Medulla oblongata (tissue), 1 donor: ENCODE data around the gene GLB1L3.
"Not testable (repeated sequence)": the region's sequence is repeated elsewhere in the genome, so short reads cannot be mapped to it uniquely, and the experiment has no call there.

Experiments used
- DNase-seq: peaks from one replicate; pipeline ENCODE4 v3.0.0-alpha.2; 2015; ENCODE audit errors: extremely low spot score

Gene GLB1L3

DNA sequence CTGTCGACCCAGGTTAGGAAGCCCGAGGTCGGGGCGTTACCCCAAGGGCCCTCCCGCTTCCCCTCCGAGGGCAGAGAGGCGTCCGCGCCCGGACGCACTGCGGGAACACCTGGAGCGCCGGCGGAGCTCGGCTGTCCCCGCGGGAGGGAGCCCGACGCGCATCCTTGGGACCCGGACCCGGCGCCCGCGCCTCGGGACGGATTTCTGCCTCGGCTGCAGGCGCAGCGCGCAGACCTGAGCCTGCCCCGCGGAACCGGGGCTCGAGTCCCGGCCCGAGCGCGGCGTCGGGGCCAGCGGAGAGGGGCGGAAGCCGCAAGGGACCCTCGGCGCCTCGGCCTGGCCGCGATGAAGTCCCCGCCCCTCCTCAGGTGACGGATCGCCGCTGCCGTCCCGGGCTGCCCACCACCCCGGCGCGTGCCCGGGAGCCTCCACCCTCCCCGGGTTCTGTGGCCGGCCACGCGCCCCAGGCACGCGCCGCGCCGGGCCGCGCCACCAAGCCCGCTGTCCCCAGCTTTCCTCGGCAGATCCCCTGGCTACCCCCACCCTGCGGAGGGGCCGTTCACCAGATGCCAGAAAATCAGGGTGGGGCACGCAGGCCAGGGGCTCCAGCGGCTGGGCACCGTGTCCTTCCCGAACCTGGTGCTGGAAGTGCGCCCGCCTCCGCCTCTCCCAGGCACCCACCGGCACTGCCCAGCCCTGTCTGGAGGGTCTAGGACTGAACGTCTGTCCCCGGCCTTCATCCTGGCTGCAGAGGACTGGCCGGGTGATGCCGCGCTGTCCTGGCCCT lies 410 bp downstream of the GLB1L3 start:
- no peak for DNase-seq

DNA sequence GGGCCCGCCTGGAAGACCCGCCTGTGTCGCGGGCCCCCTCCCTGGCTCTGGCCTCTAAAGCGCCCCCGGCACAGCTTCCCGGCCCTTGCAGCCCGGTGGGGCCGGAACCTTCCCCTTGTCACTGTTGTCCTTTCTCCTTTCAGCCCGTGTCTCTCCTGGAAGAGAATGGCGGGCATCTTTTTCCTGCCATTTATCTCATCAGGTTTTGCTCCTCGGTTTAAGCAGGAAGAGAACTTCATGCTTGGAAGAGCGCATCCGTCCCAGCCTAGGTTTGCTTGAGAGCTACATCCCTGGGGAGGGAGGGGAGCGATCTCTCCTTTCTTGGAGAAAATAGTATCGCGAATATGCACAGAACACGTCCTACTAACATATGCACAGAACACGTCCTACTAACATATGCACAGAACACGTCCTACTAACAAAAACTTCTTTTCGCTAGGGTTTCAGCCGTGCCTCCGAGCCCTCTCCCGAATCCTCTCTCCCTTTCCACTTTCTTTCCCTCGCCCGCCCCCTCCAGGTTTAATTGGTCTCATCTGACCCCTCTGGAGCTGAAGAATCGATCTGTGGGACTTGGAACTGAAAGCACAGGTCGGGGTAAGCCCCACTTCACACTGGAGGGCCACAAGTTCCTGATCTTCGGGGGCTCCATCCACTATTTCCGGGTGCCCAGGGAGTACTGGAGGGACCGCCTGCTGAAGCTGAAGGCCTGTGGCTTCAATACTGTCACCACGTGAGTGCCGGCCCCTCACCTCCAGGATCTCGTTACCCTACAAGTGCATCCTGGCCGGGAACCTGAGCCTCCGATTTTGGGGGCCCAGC lies 1.2 kb downstream of the GLB1L3 start:
- no peak for DNase-seq

DNA sequence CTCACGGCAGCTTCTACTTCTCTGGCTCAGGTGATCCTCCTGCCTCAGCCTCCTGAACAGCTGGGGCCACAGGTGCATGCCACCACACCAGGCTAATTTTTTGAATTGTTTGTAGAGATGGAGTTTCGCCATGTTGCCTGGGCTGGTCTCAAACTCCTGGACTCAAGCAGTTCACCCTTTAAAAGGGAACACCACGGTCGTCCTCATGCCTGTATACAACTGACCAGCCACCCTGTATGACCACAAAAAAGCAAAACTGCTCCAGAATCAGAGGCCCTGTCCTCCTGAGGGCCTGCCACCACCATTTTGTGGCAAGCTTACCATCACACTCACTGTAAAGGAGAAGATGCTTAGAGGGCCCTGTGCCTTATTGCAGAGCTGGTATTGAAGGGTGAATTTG lies 2.2 kb downstream of the GLB1L3 start:
- no peak for DNase-seq

DNA sequence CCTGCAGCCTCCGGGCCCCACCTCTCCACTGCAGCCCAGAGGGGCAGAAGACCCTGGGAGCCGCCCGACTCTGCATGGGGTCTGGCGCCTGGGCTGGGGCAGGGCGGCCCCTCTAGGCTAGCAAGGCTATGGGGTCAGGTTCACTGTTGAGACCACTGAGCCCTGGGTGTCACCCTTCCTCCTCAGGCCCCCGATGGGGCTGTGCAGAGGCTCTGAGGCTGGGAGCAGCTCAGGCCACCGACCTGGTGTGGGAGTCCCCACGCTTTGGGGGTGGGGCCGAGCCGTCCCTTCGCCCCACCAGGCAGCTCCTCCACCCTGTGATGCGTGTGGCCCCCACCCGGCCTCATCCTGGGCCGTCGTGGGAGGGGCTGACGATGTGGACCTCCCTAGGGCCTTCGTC lies 5.5 kb downstream of the GLB1L3 start:
- not testable (repeated sequence) for DNase-seq

DNA sequence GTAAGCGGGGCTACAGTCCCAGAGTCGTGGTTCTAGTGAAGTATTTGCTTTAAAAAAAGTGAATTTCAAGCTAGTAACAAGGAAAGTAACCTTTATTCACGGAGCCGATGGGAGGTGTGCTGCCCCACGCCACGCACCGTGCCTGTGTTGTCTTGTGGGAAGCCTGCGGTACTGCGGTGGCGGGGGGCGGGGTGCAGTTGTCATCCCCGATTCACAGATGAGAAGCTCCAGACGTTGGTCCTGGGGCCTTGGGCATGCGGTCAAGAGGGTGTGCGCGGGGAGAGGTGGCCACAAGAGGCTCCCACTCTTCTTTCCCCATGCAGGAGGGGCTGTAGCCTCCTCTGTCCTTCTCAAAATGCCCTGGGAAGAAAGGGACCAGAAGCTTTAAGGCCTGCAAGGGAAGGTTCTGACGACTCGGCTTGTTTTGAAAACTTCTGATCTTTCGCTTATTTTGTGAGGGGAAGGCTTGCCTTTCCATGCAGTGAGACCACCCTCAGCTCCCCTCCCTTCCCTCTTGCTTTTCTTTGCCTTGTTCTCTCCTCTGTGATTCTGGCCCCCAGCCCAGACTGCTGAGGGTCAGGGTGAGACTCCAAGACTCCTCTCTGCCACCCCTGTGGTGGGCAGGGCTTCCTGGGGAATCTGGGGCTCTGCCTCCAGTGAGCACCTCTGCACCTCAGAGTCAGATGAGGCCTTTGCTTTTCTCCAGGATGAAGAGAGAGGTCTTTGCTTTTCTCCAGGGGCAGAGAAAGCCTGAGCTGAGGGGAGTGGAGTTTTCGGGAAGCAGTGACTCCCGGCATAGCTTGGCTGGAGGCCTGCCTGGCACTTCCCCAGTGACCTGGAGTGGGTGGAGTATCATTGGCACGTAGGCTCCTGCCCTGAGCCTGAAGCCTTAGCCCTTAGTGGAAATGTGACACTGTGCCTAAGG lies 6.2 kb downstream of the GLB1L3 start:
- no peak for DNase-seq

DNA sequence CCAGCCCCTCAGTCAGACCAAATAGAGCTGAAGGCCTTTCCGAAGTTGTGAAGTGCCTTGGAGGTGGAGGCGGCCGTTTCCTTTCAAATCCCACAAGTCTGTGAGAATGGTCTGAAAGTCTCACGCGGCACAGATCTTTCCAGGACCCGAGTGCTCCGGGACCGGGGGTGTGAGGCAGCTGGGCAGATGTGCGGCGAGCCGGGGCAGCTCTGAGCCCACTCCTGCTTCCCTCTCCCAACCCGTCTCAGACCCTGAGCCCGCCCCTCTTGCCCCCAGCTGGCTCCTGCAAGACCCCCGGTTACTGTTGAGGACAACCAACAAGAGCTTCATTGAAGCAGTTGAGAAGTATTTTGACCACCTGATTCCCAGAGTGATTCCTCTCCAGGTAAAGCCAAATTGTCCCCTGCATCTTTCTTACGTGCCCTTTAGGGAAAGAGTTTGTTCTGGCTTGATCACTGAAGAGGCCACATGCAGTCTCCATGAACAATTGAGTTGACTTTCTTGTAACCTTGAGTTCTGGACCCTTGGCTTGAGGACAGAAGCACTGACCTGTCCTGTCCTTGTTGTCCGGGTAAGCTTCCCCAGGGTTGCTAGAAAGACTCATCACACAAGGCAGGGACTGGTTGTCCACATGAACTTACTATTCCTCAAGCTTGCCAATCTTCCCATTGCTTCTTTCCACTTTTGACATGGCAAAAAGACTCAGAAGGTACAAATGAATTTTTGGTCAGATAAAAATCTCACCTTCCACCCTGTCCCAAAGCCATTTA lies 7.5 kb downstream of the GLB1L3 start:
- no peak for DNase-seq

DNA sequence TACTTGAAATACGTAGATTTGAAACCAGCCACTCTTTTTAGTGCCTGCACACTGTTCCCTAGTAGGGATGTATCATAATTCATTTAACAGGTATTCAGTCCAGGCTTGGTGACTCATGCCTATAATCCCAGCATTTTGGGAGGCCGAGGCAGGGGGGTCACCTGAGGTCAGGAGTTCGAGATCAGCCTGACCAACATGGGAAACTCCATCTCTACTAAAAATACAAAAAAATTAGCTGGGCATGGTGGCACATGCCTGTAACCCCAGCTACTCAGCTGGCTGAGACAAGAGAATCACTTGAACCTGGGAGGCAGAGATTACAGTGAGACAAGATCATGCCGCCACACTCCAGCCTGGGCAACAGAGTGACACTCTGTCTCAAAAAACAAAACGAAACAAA lies 8.2 kb downstream of the GLB1L3 start:
- not testable (repeated sequence) for DNase-seq

DNA sequence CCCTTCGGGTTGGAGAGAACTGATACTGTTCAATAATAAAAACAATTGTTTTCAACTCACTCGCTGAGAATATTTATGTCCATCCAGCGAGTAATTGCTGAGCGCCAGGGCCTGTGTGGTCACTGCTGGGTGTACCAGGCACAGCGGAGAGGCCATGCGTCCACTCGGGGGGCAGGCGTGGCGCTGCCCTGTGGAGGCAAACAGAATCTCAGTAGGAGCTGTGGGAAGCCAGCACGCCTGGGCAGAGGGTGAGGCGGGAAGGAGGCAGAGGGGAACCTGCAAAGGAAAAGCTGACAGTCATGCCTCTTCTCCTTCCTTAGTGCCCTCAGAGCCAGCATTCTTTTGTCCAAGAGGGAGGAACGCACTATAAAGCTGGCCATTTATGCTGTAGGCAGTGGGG lies 11.4 kb downstream of the GLB1L3 start:
- no peak for DNase-seq

DNA sequence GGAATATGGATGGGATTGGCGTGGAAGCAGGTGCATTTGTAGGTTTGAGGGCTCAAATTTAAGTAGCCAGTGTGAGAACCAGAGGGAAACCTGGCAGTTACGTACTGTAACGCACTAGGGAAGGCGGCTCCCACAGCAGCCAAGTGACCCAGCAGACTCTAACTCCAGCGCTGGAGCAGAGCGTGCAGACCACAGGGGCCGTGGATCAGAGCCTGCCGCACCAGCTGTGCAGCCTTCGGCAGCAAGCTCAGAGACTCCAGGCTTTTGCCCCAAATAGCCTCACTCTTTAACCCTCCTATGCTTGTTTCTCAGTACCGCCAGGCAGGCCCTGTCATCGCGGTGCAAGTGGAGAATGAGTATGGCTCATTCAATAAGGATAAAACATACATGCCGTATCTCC lies 12.3 kb downstream of the GLB1L3 start:
- no peak for DNase-seq

DNA sequence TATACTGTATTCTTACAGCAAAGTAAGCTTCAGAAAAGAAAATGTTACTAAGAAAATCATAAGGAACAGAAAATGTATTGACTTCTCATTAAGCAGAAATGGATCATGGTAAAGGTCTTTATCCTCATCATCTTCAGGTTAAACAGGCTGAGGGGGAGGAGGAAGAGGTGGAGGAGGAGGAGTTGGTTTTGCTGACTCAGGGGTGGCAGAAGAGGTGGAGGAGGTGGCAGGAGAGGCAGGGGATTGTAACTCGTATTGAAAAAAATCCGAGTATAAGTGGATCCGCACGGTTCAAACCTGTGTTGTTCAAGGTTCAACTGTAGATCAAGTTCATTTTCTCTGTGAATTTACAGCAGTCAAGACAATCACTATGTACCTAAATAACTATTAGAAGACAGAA lies 13.0 kb downstream of the GLB1L3 start:
- no peak for DNase-seq

DNA sequence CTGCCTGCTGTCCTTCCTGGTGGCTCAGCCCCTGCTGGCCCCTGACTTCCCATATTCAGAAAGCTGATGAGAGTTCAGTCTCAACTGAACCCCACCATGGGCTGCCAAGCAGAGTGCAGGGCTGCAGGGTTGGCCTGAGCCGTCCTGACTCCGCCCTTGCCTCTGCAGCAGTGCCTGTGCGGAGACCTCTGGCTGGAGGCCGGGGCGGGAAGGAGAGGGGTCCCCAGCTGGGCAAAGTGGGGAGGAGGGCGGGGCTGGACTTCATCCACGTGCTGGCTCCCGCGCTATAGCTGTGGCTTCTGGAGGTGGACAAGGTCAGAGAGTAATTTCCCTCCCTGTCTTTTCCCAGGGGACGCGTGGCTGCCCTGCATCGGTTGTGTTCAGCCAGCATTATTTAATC lies 13.6 kb downstream of the GLB1L3 start:
- no peak for DNase-seq

DNA sequence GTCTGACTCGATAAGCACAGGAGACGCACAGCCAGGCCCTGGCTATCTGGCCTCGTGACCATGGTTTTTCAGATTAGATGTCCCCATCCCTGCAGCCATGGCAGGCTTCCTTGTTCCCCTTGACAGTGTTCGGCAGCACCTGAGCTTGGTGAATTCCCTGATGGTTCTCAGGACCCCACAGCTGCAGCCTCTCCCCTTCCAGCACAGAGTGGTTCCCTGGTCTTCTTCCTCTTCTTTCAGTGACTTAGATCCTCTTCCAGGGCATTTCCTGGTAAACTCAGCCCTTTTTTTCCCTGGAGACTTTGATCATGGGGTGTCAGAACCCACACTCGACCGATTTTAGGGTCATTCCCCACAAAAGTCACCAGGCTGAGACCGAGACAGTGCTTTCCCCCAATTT lies 14.5 kb downstream of the GLB1L3 start:
- no peak for DNase-seq

DNA sequence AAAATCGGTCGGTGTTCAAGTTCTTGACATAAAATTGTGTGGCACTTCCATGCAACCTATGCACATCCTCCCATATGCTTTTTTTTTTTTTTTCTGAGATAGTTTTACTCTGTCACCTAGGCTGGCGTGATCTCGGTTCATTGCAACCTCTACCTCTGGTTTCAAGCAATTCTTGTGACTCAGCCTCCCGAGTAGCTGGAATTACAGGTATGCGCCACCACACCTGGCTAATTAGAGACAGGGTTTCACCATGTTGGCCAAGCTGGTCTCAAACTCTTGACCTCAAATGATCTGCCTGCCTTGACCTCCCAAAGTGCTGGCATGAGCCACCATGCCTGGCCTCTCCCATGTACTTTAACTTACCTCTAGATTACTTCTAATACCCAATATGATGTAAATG lies 15.0 kb downstream of the GLB1L3 start:
- no peak for DNase-seq

DNA sequence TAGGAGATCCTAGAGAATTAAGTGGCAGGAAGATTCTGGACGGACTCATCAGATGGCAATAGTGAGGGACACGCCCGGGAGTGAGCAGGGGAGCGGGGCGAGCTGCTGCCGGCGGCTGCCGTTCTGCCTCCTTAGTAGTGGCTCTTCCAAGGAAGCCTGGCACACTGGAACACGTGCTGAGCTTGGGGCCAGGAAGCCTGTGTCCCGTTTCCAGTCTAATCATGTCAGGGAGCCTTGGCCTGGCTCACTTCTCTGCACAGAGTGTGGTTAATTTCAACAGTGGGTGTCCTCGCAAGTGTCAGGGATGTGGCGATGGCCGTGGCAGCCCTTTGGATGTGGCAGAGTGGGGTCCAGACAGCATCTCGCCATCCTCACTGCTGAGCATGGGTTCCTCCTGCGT lies 16.5 kb downstream of the GLB1L3 start:
- DNase-seq, result no peak

DNA sequence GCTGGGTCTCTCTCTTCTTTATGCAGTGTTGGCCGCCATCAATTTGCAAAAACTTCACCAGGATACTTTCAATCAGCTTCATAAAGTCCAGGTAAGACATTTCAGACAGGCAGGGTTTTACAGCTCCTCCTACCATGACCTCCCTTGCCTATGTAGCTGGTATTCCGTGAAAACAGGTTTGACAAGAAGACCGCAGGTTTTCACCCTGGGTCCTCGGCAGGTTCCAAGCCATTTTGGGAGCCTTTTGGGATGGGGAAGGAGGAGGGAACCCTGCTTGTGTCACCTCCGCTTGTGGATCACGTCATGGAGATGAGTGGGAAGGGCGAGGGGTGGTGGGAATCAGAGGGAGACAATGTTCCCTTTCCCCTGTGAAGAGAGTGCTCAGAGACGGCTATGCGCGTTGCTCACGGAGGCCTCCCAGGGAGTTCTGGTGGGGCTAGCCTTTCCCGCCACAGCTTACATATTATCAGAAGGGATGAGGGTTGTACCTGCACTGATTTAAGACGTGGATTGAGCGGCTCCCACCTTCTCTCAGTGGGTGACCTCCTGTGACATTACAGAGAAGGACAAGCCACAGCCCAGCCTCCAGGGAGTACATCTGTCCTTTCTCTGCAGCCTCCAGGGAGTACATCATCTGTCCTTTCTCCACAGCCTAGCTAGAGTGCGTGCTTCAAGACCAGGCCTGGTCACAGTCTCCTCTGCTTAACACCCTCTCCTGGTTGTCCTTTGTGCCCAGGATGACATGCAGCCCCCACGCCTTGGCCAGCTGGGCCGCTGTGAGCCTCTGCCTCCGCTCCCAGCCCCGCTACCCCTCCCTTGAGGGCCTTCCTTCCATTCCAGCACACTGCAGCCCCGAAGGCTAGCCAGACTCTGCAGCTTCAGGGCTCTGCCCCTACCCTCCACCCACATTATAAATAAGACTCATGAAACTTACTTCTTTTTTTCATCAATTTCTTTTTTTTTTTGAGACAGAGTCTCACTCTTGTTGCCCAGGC lies 17.2 kb downstream of the GLB1L3 start:
- no peak for DNase-seq

DNA sequence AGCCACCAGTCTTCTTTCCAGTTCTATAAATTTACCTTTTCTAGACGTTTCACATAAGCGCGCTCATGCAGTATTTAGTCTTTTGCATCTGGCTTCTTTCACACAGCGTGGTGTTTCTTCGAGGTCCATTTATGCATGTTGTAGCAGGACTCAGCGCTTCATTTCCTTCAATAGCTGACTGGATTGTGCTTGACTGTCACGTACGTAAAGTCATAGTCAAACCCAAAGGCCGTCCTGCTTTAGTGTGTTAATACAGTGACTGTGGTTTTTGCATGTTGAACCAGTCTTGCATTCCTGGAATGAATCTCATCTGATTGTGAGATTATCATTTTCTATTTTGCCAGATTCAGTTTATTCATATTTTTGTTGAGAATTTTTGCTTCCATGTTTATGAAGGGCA lies 18.5 kb downstream of the GLB1L3 start:
- DNase-seq, result no peak

DNA sequence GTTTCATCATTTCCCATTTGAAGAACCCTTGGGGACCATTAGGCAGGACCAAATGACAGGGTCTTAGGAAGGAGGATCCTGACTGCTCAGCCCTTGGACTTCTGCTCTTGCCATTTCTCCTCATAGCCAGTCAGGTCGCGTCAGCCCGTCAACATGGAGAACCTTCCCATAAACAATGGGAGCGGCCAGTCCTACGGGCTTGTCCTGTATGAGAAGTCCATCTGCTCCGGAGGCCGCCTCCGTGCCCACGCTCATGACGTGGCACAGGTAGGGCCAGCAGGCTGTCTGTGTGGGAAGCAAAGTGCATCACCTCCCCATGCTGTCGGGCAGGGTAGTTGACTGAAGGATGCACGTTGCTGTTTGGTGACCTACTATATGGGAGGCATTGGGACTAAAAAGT lies 36.0 kb downstream of the GLB1L3 start:
- DNase-seq, result no peak

DNA sequence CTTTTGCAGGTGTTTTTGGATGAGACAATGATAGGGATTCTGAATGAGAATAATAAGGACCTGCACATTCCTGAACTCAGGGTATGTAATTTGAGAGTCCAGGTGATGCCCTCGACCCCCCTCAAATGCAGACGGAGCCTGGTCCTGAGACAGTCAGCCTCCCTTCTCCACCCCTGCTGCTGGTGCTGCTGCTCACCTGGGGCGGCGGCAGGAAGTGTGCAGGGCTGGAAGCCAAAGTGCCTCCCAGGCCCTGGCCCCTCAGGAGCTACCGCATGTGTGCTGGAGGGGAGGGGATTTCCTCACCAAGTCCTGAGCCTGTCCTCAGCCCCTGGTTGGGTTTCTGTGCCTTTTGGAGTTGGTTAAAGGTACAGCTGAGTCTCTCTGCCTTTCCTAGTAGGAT lies 36.6 kb downstream of the GLB1L3 start:
- no peak for DNase-seq

DNA sequence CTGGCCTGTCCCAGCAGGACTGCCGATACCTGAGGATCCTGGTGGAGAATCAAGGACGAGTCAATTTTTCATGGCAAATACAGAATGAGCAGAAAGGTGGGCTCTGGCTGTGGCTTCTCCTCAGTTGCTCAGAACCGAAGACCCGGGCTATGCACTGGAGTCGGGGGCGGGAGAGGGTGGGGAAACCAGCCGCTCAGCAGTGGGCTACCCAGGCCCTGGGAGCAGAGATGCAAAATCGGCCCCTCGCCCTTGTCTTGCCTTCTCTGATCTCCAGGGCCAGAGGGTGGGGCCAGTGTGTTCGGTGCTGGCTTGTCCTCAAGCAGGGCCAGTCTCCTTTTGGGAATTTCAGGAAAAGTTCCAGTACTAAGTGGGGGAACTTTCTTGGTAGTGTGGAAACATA lies 37.2 kb downstream of the GLB1L3 start:
- DNase-seq, result no peak
